GM18519 (cell line): Measurements from ENCODE around the gene C12orf43.

Source experiments
- ATAC-seq: cut with Tn5 transposase; IDR thresholded peaks from one replicate; pipeline ENCODE4 v1.9.1; 2021; ENCODE audit warnings: mild to moderate bottlenecking, moderate library complexity; ENCODE audit not compliant: unreplicated experiment, low FRiP score

The C12orf43 gene

DNA sequence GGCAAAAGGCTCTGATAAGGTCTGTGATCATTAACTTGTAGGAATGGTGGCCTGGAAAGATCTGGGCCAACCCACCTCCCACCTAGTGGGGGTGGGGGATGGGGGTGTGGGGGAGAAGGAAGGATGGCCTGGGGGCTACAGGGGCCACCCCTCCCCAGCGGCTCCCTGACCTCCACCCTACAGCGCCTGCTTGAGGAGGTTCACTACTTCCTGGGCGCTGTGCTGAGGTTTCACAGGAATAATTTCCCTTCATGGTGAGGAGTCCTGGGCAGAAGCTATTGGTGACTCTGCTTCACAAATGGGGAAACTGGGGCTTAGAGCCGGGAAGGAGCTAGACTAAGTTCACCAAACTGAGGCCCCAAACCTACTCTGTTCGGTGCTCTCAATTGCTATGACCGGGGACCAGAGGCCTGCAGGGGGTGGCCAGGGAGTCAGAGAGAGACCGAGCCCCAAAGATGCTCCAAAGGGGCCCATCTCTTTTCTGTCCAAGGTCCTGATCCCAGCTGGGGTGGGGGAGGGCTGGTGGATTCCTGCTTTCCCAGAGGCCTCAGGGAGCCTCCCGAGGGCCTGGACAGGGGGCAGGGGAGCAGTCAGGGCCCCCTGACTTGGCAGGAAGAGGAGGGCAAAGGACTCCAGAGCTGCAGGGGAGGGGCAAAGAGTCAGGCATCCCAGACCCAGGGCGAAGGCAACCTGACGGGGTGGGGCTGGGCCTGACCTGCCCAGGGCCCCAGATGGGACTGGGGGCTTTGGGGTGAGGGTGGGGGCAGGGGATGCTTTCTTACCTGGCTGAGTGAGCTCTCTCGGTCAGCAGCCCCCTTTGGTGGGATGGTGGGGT, 36.2 kb downstream of the C12orf43 start:
- no peak for ATAC-seq

- ATAC-seq: no peak
Measured at GRCh38 chr12:120979220-120979861, 36.9 kb downstream of the C12orf43 start.

DNA sequence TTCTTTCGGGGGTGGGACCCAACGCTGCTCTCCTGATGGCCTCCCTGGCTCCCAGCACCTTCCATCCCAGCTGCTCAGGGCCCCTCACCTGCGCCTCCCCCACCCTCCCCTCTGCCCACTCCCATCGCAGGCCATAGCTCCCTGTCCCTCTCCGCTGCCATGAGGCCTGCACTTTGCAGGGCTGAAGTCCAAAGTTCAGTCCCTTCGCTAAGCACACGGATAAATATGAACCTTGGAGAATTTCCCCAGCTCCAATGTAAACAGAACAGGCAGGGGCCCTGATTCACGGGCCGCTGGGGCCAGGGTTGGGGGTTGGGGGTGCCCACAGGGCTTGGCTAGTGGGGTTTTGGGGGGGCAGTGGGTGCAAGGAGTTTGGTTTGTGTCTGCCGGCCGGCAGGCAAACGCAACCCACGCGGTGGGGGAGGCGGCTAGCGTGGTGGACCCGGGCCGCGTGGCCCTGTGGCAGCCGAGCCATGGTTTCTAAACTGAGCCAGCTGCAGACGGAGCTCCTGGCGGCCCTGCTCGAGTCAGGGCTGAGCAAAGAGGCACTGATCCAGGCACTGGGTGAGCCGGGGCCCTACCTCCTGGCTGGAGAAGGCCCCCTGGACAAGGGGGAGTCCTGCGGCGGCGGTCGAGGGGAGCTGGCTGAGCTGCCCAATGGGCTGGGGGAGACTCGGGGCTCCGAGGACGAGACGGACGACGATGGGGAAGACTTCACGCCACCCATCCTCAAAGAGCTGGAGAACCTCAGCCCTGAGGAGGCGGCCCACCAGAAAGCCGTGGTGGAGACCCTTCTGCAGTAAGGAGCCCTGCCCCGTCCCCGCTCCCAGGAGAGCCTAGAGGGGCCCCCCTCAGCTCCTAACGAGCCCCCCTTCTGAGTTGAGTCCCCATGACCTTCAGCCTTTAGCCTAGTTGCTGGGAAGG, 37.7 kb downstream of the C12orf43 start, which contains the start of gene HNF1A:
HNF1A (plus strand) TSS at position 248 of the 924 bp plus-strand sequence; CDS start at position 474, 226 bp downstream.
- no peak for ATAC-seq

DNA sequence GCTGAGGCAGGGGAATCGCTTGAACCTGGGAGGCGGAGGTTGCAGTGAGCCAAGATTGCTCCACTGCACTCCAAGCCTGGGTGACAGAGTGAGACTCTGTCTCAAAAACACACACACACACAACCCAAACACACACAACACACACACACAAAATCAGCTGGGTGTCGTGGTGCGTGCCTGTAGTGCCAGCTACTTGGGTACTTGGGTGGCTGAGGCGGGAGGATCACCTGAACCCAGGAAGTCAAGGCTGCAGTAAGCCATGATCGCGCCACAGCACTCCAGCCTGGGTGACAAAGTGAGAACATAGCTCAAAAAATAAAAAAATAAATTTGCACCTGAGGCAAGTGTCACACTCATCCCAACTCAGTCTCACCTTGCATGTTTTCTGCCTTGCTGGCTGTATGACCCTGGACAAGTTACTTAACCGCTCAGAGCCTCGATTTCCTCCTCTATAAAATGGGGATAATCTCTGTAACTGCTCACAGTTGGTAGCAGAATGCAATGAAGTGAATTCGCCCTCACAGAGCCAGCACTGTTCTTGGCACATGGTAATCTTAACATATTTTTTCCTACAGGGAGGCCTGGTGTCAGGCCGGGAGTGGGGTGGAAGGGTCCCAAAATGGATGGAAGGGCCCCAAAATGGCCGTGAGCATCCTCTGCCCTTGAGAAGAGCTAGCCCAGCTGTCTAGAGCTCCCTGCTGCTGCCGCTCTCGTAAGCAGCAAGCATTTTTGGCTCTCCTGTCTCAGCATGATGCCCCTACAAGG, 38.6 kb downstream of the C12orf43 start:
- no peak for ATAC-seq

DNA sequence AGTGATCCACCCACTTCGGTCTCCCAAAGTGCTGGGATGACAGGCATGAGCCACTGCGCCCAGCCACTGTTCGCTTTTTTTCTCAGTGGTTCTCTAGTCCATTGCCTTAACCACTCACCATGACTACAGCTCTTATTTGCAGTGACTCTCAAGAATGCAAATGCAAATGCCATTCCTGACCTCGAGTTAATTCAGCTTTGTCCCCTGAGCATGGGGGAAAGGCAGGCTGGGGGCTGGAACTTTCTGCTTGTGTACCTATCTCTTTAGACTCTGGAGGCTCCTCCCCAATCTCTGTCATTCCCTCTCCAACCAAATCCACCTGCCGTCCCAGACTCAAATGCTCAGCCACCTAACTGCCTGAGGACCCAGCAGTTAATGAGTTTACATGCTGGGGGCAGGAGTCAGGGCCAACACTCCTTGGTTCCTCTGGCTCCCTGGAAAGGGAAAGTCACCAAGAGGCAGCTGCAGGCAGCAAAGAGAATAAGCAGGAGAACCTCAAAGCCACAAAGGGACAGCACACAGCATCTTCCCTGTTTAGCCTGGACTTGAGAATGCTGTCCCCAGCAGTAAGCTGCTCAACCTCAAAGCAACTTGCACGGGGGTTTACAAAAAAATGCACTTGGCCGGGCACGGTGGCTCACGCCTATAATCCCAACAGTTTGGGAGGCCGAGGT, 43.3 kb downstream of the C12orf43 start:
- no peak for ATAC-seq

GRCh38 chr12:120971299-120972180, 44.7 kb downstream of the C12orf43 start:
- ATAC-seq: no peak

GRCh38 chr12:120970310-120970709, 46.0 kb downstream of the C12orf43 start:
- no peak for ATAC-seq

- no peak for ATAC-seq
Measured at GRCh38 chr12:120965534-120966091, 50.7 kb downstream of the C12orf43 start.

DNA sequence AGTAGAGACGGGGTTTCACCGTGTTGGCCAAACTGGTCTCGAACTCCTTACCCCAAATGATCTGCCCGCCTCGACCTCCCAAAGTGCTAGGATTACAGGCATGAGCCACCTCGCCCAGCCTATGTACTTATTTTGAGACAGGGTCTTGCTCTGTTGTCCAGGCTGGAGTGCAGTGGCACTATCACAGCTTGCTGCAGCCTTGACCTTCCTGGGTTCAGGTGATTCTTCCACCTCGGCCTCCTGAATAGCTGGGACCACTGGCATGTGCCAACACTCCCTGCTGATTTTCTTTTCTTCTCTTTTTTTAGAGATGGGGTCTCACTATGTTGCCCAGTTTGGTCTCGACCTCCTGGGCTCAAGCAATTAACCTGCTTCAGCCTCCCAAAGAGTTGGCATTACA, 52.0 kb downstream of the C12orf43 start:
- ATAC-seq: no peak

GRCh38 chr12:120962532-120963020, 53.7 kb downstream of the C12orf43 start:
- no peak for ATAC-seq

DNA sequence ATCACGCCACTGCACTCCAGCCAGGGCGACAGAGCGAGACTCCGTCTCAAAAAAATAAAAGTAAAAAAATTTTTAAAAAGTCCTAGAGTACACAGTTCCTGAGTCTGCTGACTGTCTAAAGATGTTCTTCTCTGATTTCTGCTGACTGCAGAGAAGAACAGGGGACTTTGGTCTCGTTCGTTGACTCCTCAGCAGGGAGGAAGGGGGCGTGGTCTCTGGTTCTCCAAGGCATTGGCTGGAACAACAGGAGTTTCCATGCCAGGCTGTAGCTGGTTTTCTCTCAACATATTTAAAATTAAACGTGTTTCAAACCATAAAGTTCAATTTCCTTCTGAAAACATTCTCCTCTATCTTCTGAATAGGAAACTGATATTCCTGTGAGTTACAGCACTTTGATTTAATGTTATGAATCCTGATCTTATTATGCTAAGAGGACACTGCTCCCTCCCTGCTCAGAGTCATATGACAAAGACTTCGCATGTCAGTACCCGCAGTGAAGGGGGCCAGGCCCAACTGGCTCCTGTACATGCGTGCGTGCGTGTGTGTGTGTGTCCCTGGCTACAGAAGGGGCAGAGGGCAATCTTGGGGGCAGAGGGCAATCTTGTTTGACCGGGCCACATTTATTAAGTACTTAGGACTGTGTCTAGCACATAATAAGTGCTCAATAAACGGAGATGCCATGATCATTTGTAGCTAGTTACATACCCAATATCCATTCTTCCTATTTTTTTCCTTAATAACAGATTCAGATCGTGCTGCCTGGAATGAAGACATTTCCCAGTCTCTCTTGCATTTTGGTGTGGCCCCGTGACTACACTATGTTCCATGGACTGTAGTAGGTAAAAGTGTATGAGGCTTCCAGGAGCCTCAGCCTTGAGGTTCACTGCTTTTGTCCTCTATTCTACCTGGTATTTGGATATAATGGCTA, 54.4 kb downstream of the C12orf43 start:
- ATAC-seq: no peak

DNA sequence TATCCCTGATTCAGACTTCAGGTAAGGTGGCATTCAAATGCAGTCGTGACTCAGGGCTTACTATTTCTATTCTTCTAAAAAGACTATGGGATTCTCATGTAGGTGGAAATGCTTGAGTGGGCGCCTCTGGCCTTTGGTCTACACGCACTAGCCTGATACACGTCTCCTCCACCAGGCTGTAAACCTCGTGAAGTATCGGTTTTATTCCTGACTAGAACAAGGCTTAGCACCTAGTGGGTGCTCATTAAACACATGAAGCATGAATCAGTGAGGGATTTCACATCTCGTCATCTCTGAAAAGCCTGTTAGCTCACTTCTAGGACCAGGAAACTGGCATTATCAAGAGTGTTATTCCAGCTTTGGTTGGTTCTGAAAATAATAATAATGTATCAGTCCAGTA, 55.6 kb downstream of the C12orf43 start:
- no peak for ATAC-seq

- no peak for ATAC-seq
Measured at GRCh38 chr12:120959111-120959878, 57.0 kb downstream of the C12orf43 start.

DNA sequence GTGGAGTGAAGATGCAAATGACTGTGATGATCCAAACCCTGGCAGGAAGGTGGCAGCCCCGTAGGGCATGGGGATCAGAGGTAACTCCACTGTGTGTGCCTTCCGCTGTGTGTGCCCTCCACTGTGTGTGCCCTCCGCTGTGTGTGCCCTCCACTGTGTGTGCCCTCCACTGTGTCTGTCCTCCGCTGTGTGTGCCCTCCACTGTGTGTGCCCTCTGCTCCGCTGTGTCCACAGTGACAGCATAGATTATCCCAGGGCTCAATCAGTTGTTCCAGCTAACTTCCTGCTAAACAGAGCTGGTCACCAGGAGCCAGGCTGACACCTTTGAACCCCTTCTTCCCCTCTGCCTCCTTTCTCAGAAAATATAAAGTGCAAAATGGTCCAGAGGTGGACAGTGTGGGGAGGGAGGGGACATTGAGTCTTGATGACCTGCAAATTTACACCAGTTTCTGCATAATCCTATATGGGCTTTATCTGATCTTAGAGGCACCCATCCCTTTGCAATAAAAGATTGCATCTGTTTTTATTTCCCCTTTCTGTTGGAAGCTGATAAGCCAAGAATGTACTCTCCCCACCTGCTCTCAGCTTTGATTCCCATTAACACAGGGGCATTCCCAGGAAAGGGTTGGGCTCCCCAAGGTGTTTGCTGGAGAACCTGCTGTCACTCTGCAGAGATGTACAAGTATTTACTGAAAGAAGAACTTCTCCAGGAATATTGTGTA, 59.5 kb downstream of the C12orf43 start:
- ATAC-seq: no peak

- no peak for ATAC-seq
Measured at GRCh38 chr12:120955232-120955631, 61.1 kb downstream of the C12orf43 start.

- ATAC-seq: no peak
Measured at GRCh38 chr12:120950807-120951206, 65.5 kb downstream of the C12orf43 start.
